ENCODE measurements around the gene SPATC1L. TPM values are rescaled to one million over a fixed set of nuclear protein-coding genes. Genes with fewer than 3 reads are reported as not detected.
"Not testable (repeated sequence)": the region's sequence is repeated elsewhere in the genome, so short reads cannot be mapped to it uniquely, and the experiment has no call there.

Gene SPATC1L
- total and polyA plus RNA-seq, 7 donors: 1.9 to 6.0 (median 3.9) TPM

GRCh38 chr21:46187261-46187660 lies 3.0 kb upstream of the SPATC1L start:
- H3K36me3 ChIP-seq (ENCODE audit: insufficient read depth in 1 of 2, low read depth in 1 of 2): peaks cover 0 to 23% of the 10 kb centered on the region in 2 donors
- H3K9me3 ChIP-seq: no peaks in the 10 kb centered on the region
- intact Hi-C loops (cut with DNase I): loop anchor here in 1 of 2 donors (5.0 to 10.0 kb wide), 2 partner anchors 40 to 138 kb away; partner anchors contain the start of genes C21orf58, LSS and PCNT
- H3K27ac ChIP-seq: no peak overlapping the region
- H3K4me3 ChIP-seq: no peak overlapping the region
- no peak for TF ChIP-seq CTCF (IDR thresholded peaks at IDR 0.05)
- no peak for DNase-seq
- no peak for ATAC-seq
- H3K27me3 ChIP-seq (ENCODE audit: insufficient read depth in 3 of 3, low read length in 2 of 3): peaks cover 0 to 1% (median 0%) of the 10 kb centered on the region in 3 donors
- WGBS, 3 donors: 89 to 98% (median 90%) methylated on average over 8 of the region's 8 CpGs
- H3K4me1 ChIP-seq: peaks cover 29% of the 10 kb centered on the region

GRCh38 chr21:46185716-46186115 lies 1.5 kb upstream of the SPATC1L start:
- intact Hi-C loops (cut with DNase I): loop anchor here in 1 of 2 donors (5.0 to 10.0 kb wide), 2 partner anchors 42 to 139 kb away; partner anchors contain the start of genes C21orf58, LSS and PCNT
- Histone ChIP-seq H3K27me3 (ENCODE audit: insufficient read depth in 3 of 3, low read length in 2 of 3) (peaks cover 0 to 1% (median 0%) of the 10 kb centered on the region in 3 donors), H3K36me3 (ENCODE audit: insufficient read depth in 1 of 2, low read depth in 1 of 2) (peaks cover 0 to 8% of the 10 kb centered on the region in 2 donors), H3K27ac (peak overlapping the region; percentile 80), H3K4me3 (peak overlapping the region; percentile 74), H3K4me1 (peaks cover 21% of the 10 kb centered on the region), H3K9me3 (no peaks in the 10 kb centered on the region)
- 78 to 93% (median 87%) methylated on average over 7 of the region's 7 CpGs for WGBS, 3 donors
- TF ChIP-seq CTCF (IDR thresholded peaks at IDR 0.05): no peak
- ATAC-seq (no peak), DNase-seq (no peak)

GRCh38 chr21:46184625-46185555 lies 631 bp upstream of the SPATC1L start:
- H3K36me3 ChIP-seq (ENCODE audit: insufficient read depth in 1 of 2, low read depth in 1 of 2): peaks cover 0 to 4% of the 10 kb centered on the region in 2 donors
- no peak for TF ChIP-seq CTCF (IDR thresholded peaks at IDR 0.05)
- peaks cover 20% of the 10 kb centered on the region for H3K4me1 ChIP-seq
- peaks cover 0 to 1% (median 0%) of the 10 kb centered on the region in 3 donors for H3K27me3 ChIP-seq (ENCODE audit: insufficient read depth in 3 of 3, low read length in 2 of 3)
- DNase-seq: peak; percentile 86 to 89
- intact Hi-C loops (cut with DNase I): loop anchor here in 1 of 2 donors (5.0 to 10.0 kb wide), 2 partner anchors 42 to 140 kb away; partner anchors contain the start of genes C21orf58, LSS and PCNT
- WGBS, 3 donors: 12 to 44% (median 14%) methylated on average over 29 to 30 of the region's 30 CpGs
- peak overlapping the region; percentile 74 for H3K4me3 ChIP-seq
- ATAC-seq: peak; percentile 64 to 72 (median 66)
- no peaks in the 10 kb centered on the region for H3K9me3 ChIP-seq
- peak overlapping the region; percentile 80 for H3K27ac ChIP-seq

GRCh38 chr21:46183337-46183909 lies 836 bp downstream of the SPATC1L start:
- not testable (repeated sequence) for DNase-seq; H3K36me3 ChIP-seq (ENCODE audit: insufficient read depth in 1 of 2, low read depth in 1 of 2); H3K9me3 ChIP-seq; H3K27me3 ChIP-seq (ENCODE audit: insufficient read depth in 3 of 3, low read length in 2 of 3); ATAC-seq; H3K27ac ChIP-seq
- intact Hi-C loops (cut with DNase I): loop anchor here in 1 of 2 donors (10.0 kb wide), 1 partner anchor 141 kb away; the partner anchor contains the start of genes C21orf58 and PCNT
- Histone ChIP-seq H3K4me1 (peaks cover 10% of the 10 kb centered on the region), H3K4me3 (peak overlapping the region; percentile 74)
- WGBS, 3 donors: 39 to 40% (median 39%) methylated on average over 3 to 5 of the region's 13 CpGs

All from psoas muscle (tissue), 8 donors.